Measurements from ENCODE around the gene SUCO. TPM values are rescaled to one million over a fixed set of nuclear protein-coding genes. Genes with fewer than 3 reads are reported as not detected.
"Not testable (repeated sequence)": the region's sequence is repeated elsewhere in the genome, so short reads cannot be mapped to it uniquely, and the experiment has no call there.

Gene SUCO
- total RNA-seq, 1 donor, result 144 TPM

GRCh38 chr1:172566196-172566997 is 33.4 kb downstream of the SUCO start:
- Histone ChIP-seq H3K27me3 (ENCODE audit: insufficient read depth, low read length) (no peaks in the 10 kb centered on the region), H3K9me3 (ENCODE audit: low read depth, low read length) (no peaks in the 10 kb centered on the region), H3K4me3 (ENCODE audit: low read length) (no peak overlapping the region), H3K4me1 (ENCODE audit: insufficient read depth, low read length) (no peaks in the 10 kb centered on the region)

- Histone ChIP-seq H3K9me3 (ENCODE audit: low read depth, low read length) (no peaks in the 10 kb centered on the region), H3K27me3 (ENCODE audit: insufficient read depth, low read length) (no peaks in the 10 kb centered on the region), H3K4me1 (ENCODE audit: insufficient read depth, low read length) (no peaks in the 10 kb centered on the region), H3K4me3 (ENCODE audit: low read length) (no peak overlapping the region)
These were observed 34.8 kb downstream of the SUCO start for GRCh38 chr1:172567720-172568119.

GRCh38 chr1:172574080-172574479 is 41.1 kb downstream of the SUCO start:
- Histone ChIP-seq H3K4me1 (ENCODE audit: insufficient read depth, low read length) (no peaks in the 10 kb centered on the region), H3K4me3 (ENCODE audit: low read length) (no peak overlapping the region)

GRCh38 chr1:172578586-172578985 is 45.6 kb downstream of the SUCO start:
- no peak overlapping the region for H3K4me3 ChIP-seq (ENCODE audit: low read length)
- H3K4me1 ChIP-seq (ENCODE audit: insufficient read depth, low read length), result no peaks in the 10 kb centered on the region
- H3K9me3 ChIP-seq (ENCODE audit: low read depth, low read length), result no peaks in the 10 kb centered on the region
- H3K27me3 ChIP-seq (ENCODE audit: insufficient read depth, low read length), result no peaks in the 10 kb centered on the region

More at GRCh38 chr1:172574080-172574479, 41.1 kb downstream of the SUCO start:
- no peaks in the 10 kb centered on the region for H3K27me3 ChIP-seq (ENCODE audit: insufficient read depth, low read length)
- H3K9me3 ChIP-seq (ENCODE audit: low read depth, low read length), result no peaks in the 10 kb centered on the region

- Histone ChIP-seq H3K4me1 (ENCODE audit: insufficient read depth, low read length) (no peaks in the 10 kb centered on the region), H3K4me3 (ENCODE audit: low read length) (no peak overlapping the region), H3K27me3 (ENCODE audit: insufficient read depth, low read length) (no peaks in the 10 kb centered on the region), H3K9me3 (ENCODE audit: low read depth, low read length) (no peaks in the 10 kb centered on the region)
These were observed 48.3 kb downstream of the SUCO start for GRCh38 chr1:172581273-172581672.

- Histone ChIP-seq H3K9me3 (ENCODE audit: low read depth, low read length) (no peaks in the 10 kb centered on the region), H3K4me1 (ENCODE audit: insufficient read depth, low read length) (no peaks in the 10 kb centered on the region), H3K4me3 (ENCODE audit: low read length) (no peak overlapping the region), H3K27me3 (ENCODE audit: insufficient read depth, low read length) (no peaks in the 10 kb centered on the region)
These were observed 48.8 kb downstream of the SUCO start for GRCh38 chr1:172581779-172582178.

- Histone ChIP-seq H3K4me3 (ENCODE audit: low read length) (no peak overlapping the region), H3K9me3 (ENCODE audit: low read depth, low read length) (no peaks in the 10 kb centered on the region), H3K4me1 (ENCODE audit: insufficient read depth, low read length) (no peaks in the 10 kb centered on the region), H3K27me3 (ENCODE audit: insufficient read depth, low read length) (no peaks in the 10 kb centered on the region)
These were observed 49.9 kb downstream of the SUCO start for GRCh38 chr1:172582889-172583288.

GRCh38 chr1:172585348-172585747 is 52.4 kb downstream of the SUCO start:
- Histone ChIP-seq H3K4me3 (ENCODE audit: low read length) (no peak overlapping the region), H3K4me1 (ENCODE audit: insufficient read depth, low read length) (peaks cover 14% of the 10 kb centered on the region), H3K9me3 (ENCODE audit: low read depth, low read length) (no peaks in the 10 kb centered on the region), H3K27me3 (ENCODE audit: insufficient read depth, low read length) (no peaks in the 10 kb centered on the region)

- Histone ChIP-seq H3K4me1 (ENCODE audit: insufficient read depth, low read length) (peaks cover 14% of the 10 kb centered on the region), H3K27me3 (ENCODE audit: insufficient read depth, low read length) (no peaks in the 10 kb centered on the region), H3K4me3 (ENCODE audit: low read length) (no peak overlapping the region), H3K9me3 (ENCODE audit: low read depth, low read length) (no peaks in the 10 kb centered on the region)
These were observed 52.9 kb downstream of the SUCO start for GRCh38 chr1:172585861-172586260.

- H3K9me3 ChIP-seq (ENCODE audit: low read depth, low read length), result no peaks in the 10 kb centered on the region
- no peaks in the 10 kb centered on the region for H3K27me3 ChIP-seq (ENCODE audit: insufficient read depth, low read length)
- no peak overlapping the region for H3K4me3 ChIP-seq (ENCODE audit: low read length)
- peaks cover 14% of the 10 kb centered on the region for H3K4me1 ChIP-seq (ENCODE audit: insufficient read depth, low read length)
These were observed 55.6 kb downstream of the SUCO start for GRCh38 chr1:172588296-172589291.

- Histone ChIP-seq H3K27me3 (ENCODE audit: insufficient read depth, low read length) (no peaks in the 10 kb centered on the region), H3K4me3 (ENCODE audit: low read length) (no peak overlapping the region), H3K9me3 (ENCODE audit: low read depth, low read length) (no peaks in the 10 kb centered on the region), H3K4me1 (ENCODE audit: insufficient read depth, low read length) (peaks cover 14% of the 10 kb centered on the region)
These were observed 56.6 kb downstream of the SUCO start for GRCh38 chr1:172589553-172589952.

GRCh38 chr1:172591429-172591828 is 58.5 kb downstream of the SUCO start:
- peaks cover 14% of the 10 kb centered on the region for H3K4me1 ChIP-seq (ENCODE audit: insufficient read depth, low read length)
- H3K4me3 ChIP-seq (ENCODE audit: low read length); H3K9me3 ChIP-seq (ENCODE audit: low read depth, low read length); H3K27me3 ChIP-seq (ENCODE audit: insufficient read depth, low read length): not testable (repeated sequence)

- H3K27me3 ChIP-seq (ENCODE audit: insufficient read depth, low read length); H3K4me3 ChIP-seq (ENCODE audit: low read length); H3K4me1 ChIP-seq (ENCODE audit: insufficient read depth, low read length); H3K9me3 ChIP-seq (ENCODE audit: low read depth, low read length): not testable (repeated sequence)
These were observed 62.1 kb downstream of the SUCO start for GRCh38 chr1:172595066-172595465.

- H3K4me1 ChIP-seq (ENCODE audit: insufficient read depth, low read length); H3K9me3 ChIP-seq (ENCODE audit: low read depth, low read length); H3K4me3 ChIP-seq (ENCODE audit: low read length); H3K27me3 ChIP-seq (ENCODE audit: insufficient read depth, low read length): not testable (repeated sequence)
These were observed 63.8 kb downstream of the SUCO start for GRCh38 chr1:172596782-172597181.

- Histone ChIP-seq H3K27me3 (ENCODE audit: insufficient read depth, low read length) (no peaks in the 10 kb centered on the region), H3K4me3 (ENCODE audit: low read length) (no peak overlapping the region), H3K4me1 (ENCODE audit: insufficient read depth, low read length) (no peaks in the 10 kb centered on the region), H3K9me3 (ENCODE audit: low read depth, low read length) (no peaks in the 10 kb centered on the region)
These were observed 67.0 kb downstream of the SUCO start for GRCh38 chr1:172599912-172600311.
